Stimulated activated naive B cell treated with anti-CD40 and anti-IgM and Interleukin-4, amounts not matched to agents 10 μg/mL and 1 μg/mL and 100 μg/mL, for 72 hours (primary cell): ENCODE measurements around the gene ASPN.
A peak's percentile ranks its signal among the peaks of the same experiment; 100 is the strongest.

ENCODE experiments used
- ATAC-seq, 2 donors: fragments of 150-1000 bp; cut with Tn5 transposase; replicated peaks; 2 replicates each; pipeline ENCODE4 v1.10.0; 2021; ENCODE audit warnings: moderate library complexity in 1 of 2
- DNase-seq: peaks from one replicate; pipeline ENCODE4 v3.0.0; 2021
- H3K27ac Mint-ChIP-seq: one replicate; pipeline ENCODE4 v1.8.0; 2022; ENCODE audit warnings: mild to moderate bottlenecking, mixed read lengths
- H3K27me3 Mint-ChIP-seq, 2 donors: one replicate each; pipeline ENCODE4 v1.8.0; 2022; ENCODE audit warnings: mixed read lengths in 2 of 2
- H3K36me3 Mint-ChIP-seq, 2 donors: one replicate each; pipeline ENCODE4 v1.8.0; 2022; ENCODE audit warnings: mixed read lengths in 2 of 2, mild to moderate bottlenecking in 1 of 2
- H3K4me1 Mint-ChIP-seq, 2 donors: one replicate each; pipeline ENCODE4 v1.8.0; 2022; ENCODE audit warnings: mixed read lengths in 2 of 2, mild to moderate bottlenecking in 1 of 2
- H3K4me3 Mint-ChIP-seq, 2 donors: one replicate each; pipeline ENCODE4 v1.8.0; 2022; ENCODE audit warnings: mild to moderate bottlenecking in 2 of 2, mixed read lengths in 2 of 2, moderate library complexity in 1 of 2
- H3K9me3 Mint-ChIP-seq, 2 donors: one replicate each; pipeline ENCODE4 v1.8.0; 2022; ENCODE audit warnings: mixed read lengths in 2 of 2, mild to moderate bottlenecking in 1 of 2

Gene ASPN

DNA sequence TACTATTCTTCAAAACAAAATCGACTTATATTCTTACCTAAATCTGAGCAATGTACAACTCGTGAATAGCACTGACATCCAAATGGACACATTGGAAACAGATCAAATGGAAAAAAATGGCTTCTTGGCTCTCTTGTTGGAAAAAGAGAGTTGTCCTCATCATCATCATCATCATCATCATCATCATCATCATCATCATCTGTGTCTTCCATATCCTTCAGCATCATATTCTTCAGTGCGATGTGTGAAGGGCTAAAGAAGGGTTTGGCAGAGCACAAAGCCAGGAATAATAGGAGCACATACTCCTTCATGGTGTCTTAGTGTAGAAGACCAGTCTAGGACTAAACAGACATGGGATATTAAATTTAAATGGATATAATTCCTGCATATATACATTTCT is 7.7 kb downstream of the ASPN start:
- no peaks in the 10 kb centered on the region for H3K9me3 Mint-ChIP-seq
- H3K27me3 Mint-ChIP-seq = no peaks in the 10 kb centered on the region
- H3K4me1 Mint-ChIP-seq = peaks cover 3 to 5% of the 10 kb centered on the region in 2 donors
- H3K27ac Mint-ChIP-seq = no peak overlapping the region
- ATAC-seq (no peak), DNase-seq (no peak)
- peaks cover 3 to 8% of the 10 kb centered on the region in 2 donors for H3K36me3 Mint-ChIP-seq
- H3K4me3 Mint-ChIP-seq = no peak overlapping the region

DNA sequence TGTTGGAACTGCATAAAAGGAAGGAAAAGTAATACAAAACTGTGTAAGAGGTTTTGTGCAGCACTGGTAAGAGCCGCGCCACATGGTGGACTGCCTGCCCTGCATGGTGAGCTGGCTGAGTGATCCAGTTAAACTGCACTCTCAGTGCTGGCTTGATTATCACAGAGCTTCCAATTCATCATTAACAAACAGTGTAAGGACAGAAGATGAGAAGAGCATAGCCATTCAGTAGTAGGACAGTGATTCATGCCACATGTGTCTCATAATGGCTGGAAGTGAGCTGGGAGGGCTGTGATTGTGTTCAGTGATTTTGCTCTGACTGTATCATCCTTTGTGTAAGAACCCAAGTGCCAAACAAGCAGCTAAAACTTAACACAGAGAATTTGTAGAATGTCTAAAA is 14.1 kb downstream of the ASPN start:
- Mint-ChIP-seq H3K36me3 (peaks cover 0 to 4% of the 10 kb centered on the region in 2 donors), H3K4me3 (no peak overlapping the region), H3K9me3 (no peaks in the 10 kb centered on the region), H3K4me1 (no peaks in the 10 kb centered on the region), H3K27me3 (no peaks in the 10 kb centered on the region), H3K27ac (no peak overlapping the region)
- no peak for DNase-seq
- no peak for ATAC-seq

DNA sequence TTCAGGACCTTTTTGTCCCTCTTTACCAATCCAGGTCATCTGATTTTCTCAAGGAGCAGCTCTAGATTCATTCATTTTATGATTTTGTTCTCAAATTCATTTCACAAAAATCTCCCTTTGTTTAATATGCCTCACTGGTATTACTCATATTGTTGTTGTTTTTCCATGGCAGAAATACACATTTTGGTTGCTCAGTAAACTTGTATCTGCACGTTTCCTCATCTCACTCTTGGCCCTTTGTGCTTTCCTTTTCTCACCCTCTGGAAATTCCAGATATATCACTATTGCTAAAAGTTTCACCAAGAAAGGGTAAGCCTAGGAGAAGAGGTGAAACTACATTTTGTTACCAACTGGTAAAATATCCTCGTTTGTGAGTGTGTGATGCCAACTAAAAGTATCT is 14.8 kb downstream of the ASPN start:
- Mint-ChIP-seq H3K27me3 (no peaks in the 10 kb centered on the region), H3K4me1 (no peaks in the 10 kb centered on the region), H3K4me3 (no peak overlapping the region), H3K27ac (no peak overlapping the region), H3K9me3 (no peaks in the 10 kb centered on the region), H3K36me3 (no peaks in the 10 kb centered on the region)
- ATAC-seq = no peak
- no peak for DNase-seq

GRCh38 chr9:92467041-92467440 is 15.3 kb downstream of the ASPN start:
- Mint-ChIP-seq H3K36me3 (no peaks in the 10 kb centered on the region), H3K9me3 (no peaks in the 10 kb centered on the region)

GRCh38 chr9:92463984-92464383 is 18.3 kb downstream of the ASPN start:
- Mint-ChIP-seq H3K9me3 (no peaks in the 10 kb centered on the region), H3K27ac (no peak overlapping the region), H3K36me3 (no peaks in the 10 kb centered on the region), H3K4me3 (no peak overlapping the region), H3K27me3 (no peaks in the 10 kb centered on the region), H3K4me1 (no peaks in the 10 kb centered on the region)
- DNase-seq (no peak), ATAC-seq (no peak)

More at GRCh38 chr9:92467041-92467440, 15.3 kb downstream of the ASPN start:
- no peaks in the 10 kb centered on the region for H3K4me1 Mint-ChIP-seq
- no peaks in the 10 kb centered on the region for H3K27me3 Mint-ChIP-seq
- no peak for ATAC-seq
- no peak overlapping the region for H3K27ac Mint-ChIP-seq
- no peak for DNase-seq
- no peak overlapping the region for H3K4me3 Mint-ChIP-seq

GRCh38 chr9:92463387-92463786 is 18.9 kb downstream of the ASPN start:
- no peaks in the 10 kb centered on the region for H3K27me3 Mint-ChIP-seq
- no peak for ATAC-seq
- no peak for DNase-seq
- no peaks in the 10 kb centered on the region for H3K9me3 Mint-ChIP-seq
- no peak overlapping the region for H3K27ac Mint-ChIP-seq
- no peaks in the 10 kb centered on the region for H3K36me3 Mint-ChIP-seq
- H3K4me3 Mint-ChIP-seq = no peak overlapping the region
- no peaks in the 10 kb centered on the region for H3K4me1 Mint-ChIP-seq

DNA sequence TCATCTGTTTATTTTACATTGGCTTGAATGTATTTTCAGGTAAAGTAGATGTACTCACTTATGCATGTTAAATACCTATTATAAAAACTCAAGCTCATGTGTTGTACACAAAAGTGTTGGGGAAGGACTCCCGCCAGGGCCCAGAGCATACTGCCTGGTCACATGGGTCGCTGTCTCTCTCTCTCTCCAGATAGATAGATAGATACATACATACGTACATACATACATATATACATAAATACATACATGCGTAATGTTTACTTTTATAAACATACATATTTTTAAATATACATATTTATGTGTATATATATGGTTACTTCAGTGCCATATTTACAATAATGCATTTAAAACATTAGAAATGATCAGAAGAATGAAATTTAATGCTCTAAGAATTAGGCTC is 24.7 kb downstream of the ASPN start:
- Mint-ChIP-seq H3K27ac (no peak overlapping the region), H3K9me3 (no peaks in the 10 kb centered on the region), H3K36me3 (no peaks in the 10 kb centered on the region), H3K4me3 (no peak overlapping the region), H3K4me1 (no peaks in the 10 kb centered on the region), H3K27me3 (no peaks in the 10 kb centered on the region)
- ATAC-seq = no peak
- no peak for DNase-seq

DNA sequence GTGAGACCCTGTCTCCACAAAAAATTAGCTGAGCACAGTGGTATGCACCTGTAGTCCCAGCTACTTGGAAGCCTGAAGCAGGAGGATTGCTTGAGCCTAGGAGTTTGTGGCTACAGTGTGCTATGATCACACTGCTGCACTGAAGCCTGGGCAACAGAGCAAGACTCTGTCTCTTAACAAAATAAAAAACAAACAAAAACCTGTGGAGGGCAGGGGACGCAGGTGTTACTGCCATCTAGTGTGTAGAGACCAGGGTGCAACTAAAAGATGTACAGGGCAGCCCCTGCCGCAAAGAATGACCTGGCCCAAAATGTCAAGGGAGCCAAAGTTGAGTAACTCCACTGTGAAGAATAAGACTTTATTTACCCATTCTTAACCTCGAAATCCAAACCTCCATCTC is 27.1 kb downstream of the ASPN start:
- Mint-ChIP-seq H3K27me3 (no peaks in the 10 kb centered on the region), H3K27ac (no peak overlapping the region), H3K4me3 (no peak overlapping the region), H3K9me3 (no peaks in the 10 kb centered on the region), H3K4me1 (no peaks in the 10 kb centered on the region), H3K36me3 (no peaks in the 10 kb centered on the region)
- peak in 1 of 2 donors; percentile 33 for ATAC-seq
- no peak for DNase-seq

GRCh38 chr9:92446536-92446935 is 35.8 kb downstream of the ASPN start:
- no peaks in the 10 kb centered on the region for H3K9me3 Mint-ChIP-seq
- no peaks in the 10 kb centered on the region for H3K27me3 Mint-ChIP-seq
- no peak overlapping the region for H3K27ac Mint-ChIP-seq
- ATAC-seq (no peak), DNase-seq (no peak)
- no peak overlapping the region for H3K4me3 Mint-ChIP-seq
- H3K4me1 Mint-ChIP-seq = peaks cover 0 to 2% of the 10 kb centered on the region in 2 donors
- H3K36me3 Mint-ChIP-seq = no peaks in the 10 kb centered on the region

GRCh38 chr9:92444841-92445240 is 37.5 kb downstream of the ASPN start:
- H3K36me3 Mint-ChIP-seq = no peaks in the 10 kb centered on the region
- peaks cover 0 to 2% of the 10 kb centered on the region in 2 donors for H3K4me1 Mint-ChIP-seq
- no peak overlapping the region for H3K27ac Mint-ChIP-seq
- no peaks in the 10 kb centered on the region for H3K27me3 Mint-ChIP-seq
- no peaks in the 10 kb centered on the region for H3K9me3 Mint-ChIP-seq
- no peak for DNase-seq
- ATAC-seq = no peak
- no peak overlapping the region for H3K4me3 Mint-ChIP-seq

- no peak for DNase-seq
- no peak for ATAC-seq
- Mint-ChIP-seq H3K27ac (no peak overlapping the region), H3K9me3 (no peaks in the 10 kb centered on the region), H3K4me1 (peaks cover 0 to 2% of the 10 kb centered on the region in 2 donors), H3K27me3 (no peaks in the 10 kb centered on the region), H3K4me3 (no peak overlapping the region), H3K36me3 (no peaks in the 10 kb centered on the region)
These were observed 41.6 kb downstream of the ASPN start for GRCh38 chr9:92440751-92441046.

DNA sequence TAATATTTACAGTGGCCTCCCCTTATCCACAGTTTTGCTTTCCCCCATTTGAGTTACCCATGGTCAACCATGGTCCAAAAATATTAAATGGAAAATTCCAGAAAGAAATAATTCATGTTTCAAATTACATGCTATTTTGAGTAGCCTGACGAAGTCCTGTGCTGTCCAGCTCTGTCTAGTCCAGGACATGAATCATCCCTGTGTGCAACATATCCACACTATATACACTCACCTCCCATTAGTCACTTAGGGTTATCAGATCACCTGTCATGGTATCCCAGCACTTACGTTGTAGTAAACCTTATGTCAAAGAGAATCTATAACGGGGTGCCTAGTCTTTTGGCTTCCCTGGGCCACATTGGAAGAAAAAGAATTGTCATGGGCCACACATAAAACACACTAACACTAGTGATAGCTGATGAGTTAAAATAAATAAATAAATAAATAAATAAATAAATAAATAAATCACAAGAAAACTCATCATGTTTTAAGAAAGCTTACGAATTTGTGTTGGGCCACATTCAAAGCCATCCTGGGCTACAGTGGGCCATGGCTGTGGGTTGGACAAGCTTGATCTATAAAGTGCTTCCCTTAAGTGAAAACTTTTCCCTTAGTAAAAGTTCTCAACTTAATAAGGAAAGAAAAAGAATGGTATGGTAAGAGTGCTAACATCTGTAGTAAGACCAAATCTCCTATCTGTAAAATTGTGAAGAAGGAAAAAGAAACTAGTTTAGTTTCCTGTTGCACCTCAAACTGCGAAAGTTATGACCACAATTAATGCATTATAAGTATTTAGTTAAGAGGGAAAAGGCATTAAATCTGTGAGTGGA is 42.2 kb downstream of the ASPN start:
- H3K9me3 Mint-ChIP-seq = no peaks in the 10 kb centered on the region
- H3K27me3 Mint-ChIP-seq = no peaks in the 10 kb centered on the region
- no peak overlapping the region for H3K27ac Mint-ChIP-seq
- H3K36me3 Mint-ChIP-seq = no peaks in the 10 kb centered on the region
- H3K4me3 Mint-ChIP-seq = no peak overlapping the region
- ATAC-seq (no peak), DNase-seq (no peak)
- peaks cover 0 to under 1% of the 10 kb centered on the region in 2 donors for H3K4me1 Mint-ChIP-seq

GRCh38 chr9:92438900-92439526 is 43.3 kb downstream of the ASPN start:
- DNase-seq = no peak
- Mint-ChIP-seq H3K27ac (no peak overlapping the region), H3K36me3 (no peaks in the 10 kb centered on the region), H3K9me3 (no peaks in the 10 kb centered on the region), H3K27me3 (no peaks in the 10 kb centered on the region), H3K4me3 (no peak overlapping the region), H3K4me1 (no peaks in the 10 kb centered on the region)
- no peak for ATAC-seq

GRCh38 chr9:92435263-92435662 is 47.0 kb downstream of the ASPN start:
- no peaks in the 10 kb centered on the region for H3K27me3 Mint-ChIP-seq
- DNase-seq (no peak), ATAC-seq (no peak)
- peaks cover 3 to 6% of the 10 kb centered on the region in 2 donors for H3K36me3 Mint-ChIP-seq
- no peaks in the 10 kb centered on the region for H3K4me1 Mint-ChIP-seq
- no peak overlapping the region for H3K4me3 Mint-ChIP-seq
- H3K27ac Mint-ChIP-seq = no peak overlapping the region
- no peaks in the 10 kb centered on the region for H3K9me3 Mint-ChIP-seq

DNA sequence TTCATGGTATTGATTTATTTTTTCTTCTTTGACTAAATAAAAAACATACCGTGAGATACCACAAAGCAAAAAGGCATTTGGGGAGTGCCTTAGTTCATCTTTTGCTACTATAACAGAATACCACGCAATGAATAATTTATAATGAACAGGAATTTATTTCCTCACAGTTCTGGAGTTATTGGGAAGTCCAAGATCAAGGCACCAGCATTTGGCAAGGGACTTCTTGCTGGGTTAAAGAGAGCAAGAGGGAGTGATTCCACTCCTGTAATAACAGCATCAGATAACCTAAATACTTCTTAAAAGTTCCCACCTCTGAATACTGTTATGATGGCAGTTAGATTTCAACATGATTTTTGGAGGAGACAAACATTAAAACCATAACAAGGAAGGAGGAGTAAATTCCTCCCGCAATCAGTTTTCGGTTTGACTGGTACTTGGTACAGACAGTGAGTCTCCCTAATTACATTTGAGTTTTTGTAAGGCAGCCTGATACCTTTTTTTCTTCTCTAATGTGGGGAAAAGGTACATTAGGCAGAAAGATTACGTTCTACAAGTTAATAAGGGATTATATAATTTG is 49.2 kb downstream of the ASPN start:
- DNase-seq (no peak), ATAC-seq (no peak)
- Mint-ChIP-seq H3K4me1 (no peaks in the 10 kb centered on the region), H3K4me3 (no peak overlapping the region), H3K27me3 (no peaks in the 10 kb centered on the region), H3K27ac (no peak overlapping the region), H3K9me3 (no peaks in the 10 kb centered on the region), H3K36me3 (peaks cover 5 to 6% of the 10 kb centered on the region in 2 donors)
